A673 (cell line): ENCODE measurements around the gene MRPS18A. TPM values are rescaled to one million over a fixed set of nuclear protein-coding genes. Genes with fewer than 3 reads are reported as not detected.
A peak's percentile ranks its signal among the peaks of the same experiment; 100 is the strongest.

ENCODE experiments used
- BruUV-seq: library from RNA; stranded (reverse); fragments of 400-500 nt; replicated peaks from 2 replicates; lab custom pipeline; 2021; lab: Mats Ljungman, UMichigan
- CTCF ChIA-PET: fragments of 300-600 bp; sonication (Branson Sonifier 250); formaldehyde crosslinking; loops from one replicate; lab custom pipeline; 2022; ENCODE audit warnings: antibody characterized with exemption; lab: Charles Lee
- POLR2A ChIA-PET: fragments of 300-600 bp; sonication (Branson Sonifier 250); formaldehyde crosslinking; loops from one replicate; lab custom pipeline; 2022; ENCODE audit warnings: antibody characterized with exemption; ENCODE audit not compliant: low non-redundant PET; lab: Charles Lee
- DNase-seq: peaks from one replicate; pipeline ENCODE4 v3.0.0-alpha.2; 2015; ENCODE audit warnings: low spot score
- H3K27ac ChIP-seq: fragments of 200-600 bp; sonication (generic); 2 replicates; pipeline ENCODE4 v1.5.1; 2016; ENCODE audit warnings: mixed run types, low read depth, mild to moderate bottlenecking, mixed read lengths, antibody characterized with exemption, low read length; ENCODE audit not compliant: poor library complexity, severe bottlenecking
- H3K27me3 ChIP-seq: fragments of 200-600 bp; sonication (generic); replicated peaks from 2 replicates; pipeline ENCODE4 v1.6.1; 2017; ENCODE audit warnings: mixed run types, low read depth, mild to moderate bottlenecking, mixed read lengths, antibody characterized with exemption, low read length; ENCODE audit not compliant: insufficient read depth, poor library complexity
- H3K36me3 ChIP-seq: fragments of 200-600 bp; sonication (generic); 2 replicates; pipeline ENCODE4 v1.6.1; 2016; ENCODE audit warnings: mixed run types, mild to moderate bottlenecking, mixed read lengths, antibody characterized with exemption, low read length; ENCODE audit not compliant: insufficient read depth, poor library complexity, severe bottlenecking
- H3K4me1 ChIP-seq: fragments of 200-600 bp; sonication (generic); 2 replicates; pipeline ENCODE4 v1.6.1; 2017; ENCODE audit warnings: mixed run types, mild to moderate bottlenecking, mixed read lengths, antibody characterized with exemption, low read length; ENCODE audit not compliant: insufficient read depth, poor library complexity, severe bottlenecking
- H3K4me3 ChIP-seq: fragments of 200-600 bp; sonication (generic); 2 replicates; pipeline ENCODE4 v1.5.1; 2016; ENCODE audit warnings: low read depth, mixed run types, mild to moderate bottlenecking, mixed read lengths, low read length; ENCODE audit not compliant: poor library complexity, severe bottlenecking
- H3K9me3 ChIP-seq: fragments of 200-600 bp; sonication (generic); 2 replicates; pipeline ENCODE4 v1.6.1; 2016; ENCODE audit warnings: mixed run types, low read depth, mild to moderate bottlenecking, mixed read lengths, antibody characterized with exemption, low read length; ENCODE audit not compliant: poor library complexity, severe bottlenecking
- CTCF ChIP-seq: fragments of 300-800, 200-600 bp; sonication (generic); conservative IDR thresholded peaks from 2 replicates; pipeline ENCODE4 v1.5.1; 2017; ENCODE audit warnings: low read depth, mild to moderate bottlenecking, antibody characterized with exemption, low read length, moderate library complexity, mixed read lengths
- EZH2 ChIP-seq: fragments of 200-600 bp; sonication (generic); IDR thresholded peaks from 2 replicates; pipeline ENCODE4 v1.6.1; 2017; ENCODE audit warnings: borderline replicate concordance, low read depth, mild to moderate bottlenecking, mixed read lengths, antibody characterized with exemption, low read length; ENCODE audit not compliant: poor library complexity, severe bottlenecking
- intact Hi-C: fragments of 100-400 bp; cut with micrococcal nuclease; formaldehyde crosslinking; loops from one replicate; pipeline ENCODE4 v1.10.0; 2022; ENCODE audit not compliant: unreplicated experiment
- total RNA-seq: library from RNA; stranded (reverse); gene quantifications from 2 replicates; pipeline ENCODE4 v1.2.3, GENCODE V29; 2021

Gene MRPS18A
- total RNA-seq, 1 experiment from 2014 or later, result 64.6 TPM

GRCh38 chr6:43715056-43715788 lies 27.6 kb upstream of the MRPS18A start:
- no peak for TF ChIP-seq CTCF
- no peak for TF ChIP-seq EZH2
- Histone ChIP-seq H3K27ac (peak overlapping the region; percentile 74), H3K36me3 (no peaks in the 10 kb centered on the region), H3K4me1 (peaks cover 37% of the 10 kb centered on the region), H3K9me3 (no peaks in the 10 kb centered on the region), H3K4me3 (no peak overlapping the region), H3K27me3 (no peaks in the 10 kb centered on the region)
- ChIA-PET POLR2A (no interaction called here), CTCF (interaction anchor here (0.5 kb wide), 1 partner anchor 358 kb away, joined by 3 read pairs; no protein-coding TSS in a partner anchor)
- intact Hi-C loops, result no loop called here
- BruUV-seq, result no TSS peak
- no peak for DNase-seq

GRCh38 chr6:43714311-43715055 lies 26.9 kb upstream of the MRPS18A start:
- no peaks in the 10 kb centered on the region for H3K27me3 ChIP-seq

More at GRCh38 chr6:43714311-43715055, 26.9 kb upstream of the MRPS18A start:
- CTCF ChIA-PET, result interaction anchor here (0.5 kb wide), 1 partner anchor 359 kb away, joined by 3 read pairs; no protein-coding TSS in a partner anchor
- H3K9me3 ChIP-seq, result no peaks in the 10 kb centered on the region
- POLR2A ChIA-PET, result no interaction called here
- H3K4me3 ChIP-seq, result no peak overlapping the region
- H3K27ac ChIP-seq, result peak overlapping the region; percentile 74
- DNase-seq, result peak; percentile 84
- no TSS peak for BruUV-seq
- peaks cover 42% of the 10 kb centered on the region for H3K4me1 ChIP-seq
- intact Hi-C loops, result no loop called here
- no peaks in the 10 kb centered on the region for H3K36me3 ChIP-seq
- TF ChIP-seq EZH2, result no peak
- TF ChIP-seq CTCF, result no peak
